Fibroblast of skin of abdomen (primary cell): Measurements from ENCODE around the gene KRT17.
"Not testable (repeated sequence)": the region's sequence is repeated elsewhere in the genome, so short reads cannot be mapped to it uniquely, and the experiment has no call there.

Experiments
- DNase-seq: peaks from one replicate; pipeline ENCODE4 v3.0.0-alpha.2; 2013

The KRT17 gene

GRCh38 chr17:41633556-41634199 is 9.3 kb upstream of the KRT17 start:
- DNase-seq, result no peak

- no peak for DNase-seq
Observed at GRCh38 chr17:41632482-41633105, 8.2 kb upstream of the KRT17 start.

GRCh38 chr17:41631898-41632285 is 7.5 kb upstream of the KRT17 start:
- no peak for DNase-seq

GRCh38 chr17:41631025-41631897 is 6.9 kb upstream of the KRT17 start:
- DNase-seq, result no peak

GRCh38 chr17:41629826-41630670 is 5.7 kb upstream of the KRT17 start:
- DNase-seq, result no peak

GRCh38 chr17:41629316-41629715 is 4.9 kb upstream of the KRT17 start:
- DNase-seq, result no peak

GRCh38 chr17:41628621-41629255 is 4.4 kb upstream of the KRT17 start:
- not testable (repeated sequence) for DNase-seq

GRCh38 chr17:41628073-41628370 is 3.6 kb upstream of the KRT17 start:
- not testable (repeated sequence) for DNase-seq

- DNase-seq, result no peak
Observed at GRCh38 chr17:41627316-41628072, 3.1 kb upstream of the KRT17 start.

- not testable (repeated sequence) for DNase-seq
Observed at GRCh38 chr17:41626914-41627295, 2.5 kb upstream of the KRT17 start.

- not testable (repeated sequence) for DNase-seq
Observed at GRCh38 chr17:41626028-41626913, 1.9 kb upstream of the KRT17 start.

GRCh38 chr17:41625602-41626001 is 1.2 kb upstream of the KRT17 start:
- DNase-seq, result no peak

- not testable (repeated sequence) for DNase-seq
Observed at GRCh38 chr17:41623184-41623861, 1.1 kb downstream of the KRT17 start.

- not testable (repeated sequence) for DNase-seq
Observed at GRCh38 chr17:41622340-41623183, 1.8 kb downstream of the KRT17 start.

- DNase-seq, result no peak
Observed at GRCh38 chr17:41621916-41622315, 2.5 kb downstream of the KRT17 start.

- not testable (repeated sequence) for DNase-seq
Observed at GRCh38 chr17:41621435-41621817, 2.9 kb downstream of the KRT17 start.

GRCh38 chr17:41620583-41621434 is 3.6 kb downstream of the KRT17 start:
- peak; percentile 16 for DNase-seq
